GM19438 (cell line): Measurements from ENCODE around the gene NDRG3.
"Not testable (repeated sequence)": the region's sequence is repeated elsewhere in the genome, so short reads cannot be mapped to it uniquely, and the experiment has no call there.

ENCODE experiments used
- ATAC-seq: cut with Tn5 transposase; IDR thresholded peaks from one replicate; pipeline ENCODE4 v1.9.1; 2021; ENCODE audit warnings: low read depth; ENCODE audit not compliant: unreplicated experiment

The NDRG3 gene

GRCh38 chr20:36700438-36700837, 45.5 kb downstream of the NDRG3 start:
- no peak for ATAC-seq

- ATAC-seq: not testable (repeated sequence)
Measured at GRCh38 chr20:36695467-36695866, 50.4 kb downstream of the NDRG3 start.

DNA sequence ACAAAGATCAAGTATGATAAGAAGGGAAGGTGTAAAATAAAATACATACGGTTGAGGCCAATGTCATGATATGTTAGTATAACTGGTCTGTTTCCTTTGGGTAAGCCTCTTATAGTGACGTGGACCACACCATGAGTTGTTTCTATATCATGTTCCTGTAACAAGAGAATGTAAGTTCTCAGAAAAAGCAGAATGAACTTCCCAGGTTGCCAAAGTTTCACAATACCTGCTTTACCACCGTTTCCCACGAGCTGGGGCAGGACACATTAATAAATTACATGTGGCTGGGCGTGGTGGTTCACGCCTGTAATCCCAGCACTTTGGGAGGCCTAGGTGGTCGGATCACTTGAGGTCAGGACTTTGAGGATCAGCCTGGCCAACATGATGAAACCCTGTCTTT, 57.3 kb downstream of the NDRG3 start:
- ATAC-seq: no peak

- no peak for ATAC-seq
Measured at GRCh38 chr20:36687850-36688249, 58.0 kb downstream of the NDRG3 start.

GRCh38 chr20:36686944-36687343, 58.9 kb downstream of the NDRG3 start:
- ATAC-seq: no peak

GRCh38 chr20:36686504-36686903, 59.4 kb downstream of the NDRG3 start:
- no peak for ATAC-seq

- ATAC-seq: no peak
Measured at GRCh38 chr20:36684747-36685146, 61.1 kb downstream of the NDRG3 start.

DNA sequence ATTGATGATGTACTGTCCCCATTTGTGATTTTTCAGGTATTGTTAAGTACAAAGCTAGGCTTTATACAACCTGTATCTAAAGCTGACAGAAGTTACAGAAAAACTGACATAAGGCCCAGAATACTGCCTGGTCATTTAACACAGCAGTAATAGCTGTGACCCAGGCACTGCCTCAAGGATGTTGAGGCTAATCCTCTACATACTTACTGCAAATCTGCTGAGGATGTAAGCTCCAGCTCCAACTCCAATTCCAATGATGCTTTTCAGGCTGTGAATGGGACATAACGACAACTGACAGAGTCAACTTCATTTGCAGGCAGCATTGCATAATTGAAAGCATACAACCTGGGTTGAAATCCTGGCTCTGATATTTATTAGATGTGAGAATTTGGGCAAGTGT, 63.6 kb downstream of the NDRG3 start:
- no peak for ATAC-seq

DNA sequence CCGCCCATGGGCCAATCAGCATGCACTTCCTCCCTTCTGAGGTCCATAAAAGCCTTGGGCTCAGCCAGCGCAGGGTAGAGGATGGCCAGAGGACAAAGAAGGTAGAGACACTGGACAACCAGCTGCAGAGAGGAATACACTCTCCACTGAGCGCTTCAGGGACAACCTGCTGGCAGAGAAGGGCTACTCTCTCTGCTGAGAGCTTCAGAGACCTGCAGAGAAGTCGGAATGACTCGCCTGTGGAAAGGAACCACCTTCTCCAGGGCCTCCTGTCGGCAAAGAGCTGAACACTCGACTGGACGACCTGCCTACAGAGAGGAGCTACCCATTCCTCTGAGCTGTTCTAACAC, 68.5 kb downstream of the NDRG3 start:
- no peak for ATAC-seq

- no peak for ATAC-seq
Measured at GRCh38 chr20:36676701-36677421, 69.0 kb downstream of the NDRG3 start.

GRCh38 chr20:36675545-36675944, 70.3 kb downstream of the NDRG3 start:
- not testable (repeated sequence) for ATAC-seq

DNA sequence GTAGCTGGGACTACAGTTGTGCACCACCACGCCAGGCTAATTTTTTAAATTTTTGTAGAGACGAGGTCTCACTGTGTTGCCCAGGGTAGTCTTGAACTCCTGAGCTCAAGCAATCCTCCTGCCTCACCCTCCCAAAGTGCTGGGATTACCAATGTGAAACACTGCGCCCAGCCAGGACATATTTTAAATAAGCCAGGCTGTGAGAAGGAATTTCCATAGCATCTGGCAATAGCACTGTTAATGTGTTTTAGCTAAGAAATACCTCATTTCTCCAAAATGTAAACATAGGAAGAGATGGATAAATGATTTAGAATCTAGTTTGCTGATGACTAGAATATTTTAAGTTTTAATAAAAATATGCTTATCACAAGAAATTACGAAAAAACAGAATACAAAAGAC, 72.9 kb downstream of the NDRG3 start:
- ATAC-seq: no peak

DNA sequence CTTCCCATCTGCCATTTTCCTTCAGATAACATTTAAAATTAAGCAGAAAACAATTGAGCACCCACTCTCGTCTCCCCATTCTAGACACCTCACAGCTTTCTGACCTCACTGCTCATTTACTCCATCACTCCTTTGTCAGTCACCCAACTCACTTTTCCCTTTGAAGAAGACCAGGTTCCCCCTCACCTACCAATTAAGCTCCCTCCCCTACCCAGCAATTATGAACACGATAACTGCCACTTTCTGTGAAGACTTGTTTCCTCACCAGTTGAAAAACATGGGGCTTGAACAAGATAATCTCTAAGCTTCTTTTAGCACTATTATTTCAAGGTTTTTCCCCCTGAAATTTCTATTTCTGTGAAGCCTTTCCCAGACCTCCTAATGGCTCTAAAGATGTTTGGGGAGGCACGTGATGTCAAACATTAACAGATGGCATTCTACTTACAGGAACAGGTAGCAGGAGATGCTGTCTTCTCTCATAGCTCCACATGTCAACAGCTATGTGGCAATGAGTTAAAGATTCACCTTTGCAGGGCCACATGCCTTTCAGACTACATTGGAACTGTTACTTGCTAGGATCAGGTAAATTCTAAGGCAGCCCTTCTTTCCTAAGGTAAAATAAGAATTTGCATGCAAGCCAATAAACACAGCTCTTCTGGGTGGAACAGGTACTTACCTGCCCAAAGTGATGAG, 75.1 kb downstream of the NDRG3 start:
- ATAC-seq: no peak

DNA sequence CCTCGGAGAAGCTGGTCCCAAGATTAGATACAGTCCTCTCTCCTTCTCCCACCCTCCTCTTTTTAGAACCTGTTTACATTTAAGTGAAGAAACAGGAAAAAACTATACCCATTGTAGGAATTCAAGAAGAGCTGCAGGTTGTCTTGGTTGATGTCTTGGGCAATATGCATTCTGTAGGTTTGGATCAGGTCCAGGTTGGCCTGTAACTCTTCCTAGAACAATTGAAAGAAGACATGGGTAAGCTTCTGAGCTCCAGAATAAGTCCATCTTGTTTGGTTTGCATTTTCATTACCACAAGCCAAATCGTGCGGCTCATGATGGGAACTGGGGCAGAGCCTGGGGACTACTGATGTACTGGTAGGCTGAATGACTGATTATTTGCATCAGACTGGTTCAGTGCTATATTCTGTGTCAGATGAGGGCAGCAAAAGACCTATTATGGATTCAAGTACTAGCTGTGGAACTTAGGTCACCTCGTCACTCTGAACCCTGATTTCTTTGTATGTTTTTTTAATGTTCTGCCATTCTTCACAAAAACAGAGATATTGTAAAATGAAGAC, 79.6 kb downstream of the NDRG3 start:
- ATAC-seq: no peak

DNA sequence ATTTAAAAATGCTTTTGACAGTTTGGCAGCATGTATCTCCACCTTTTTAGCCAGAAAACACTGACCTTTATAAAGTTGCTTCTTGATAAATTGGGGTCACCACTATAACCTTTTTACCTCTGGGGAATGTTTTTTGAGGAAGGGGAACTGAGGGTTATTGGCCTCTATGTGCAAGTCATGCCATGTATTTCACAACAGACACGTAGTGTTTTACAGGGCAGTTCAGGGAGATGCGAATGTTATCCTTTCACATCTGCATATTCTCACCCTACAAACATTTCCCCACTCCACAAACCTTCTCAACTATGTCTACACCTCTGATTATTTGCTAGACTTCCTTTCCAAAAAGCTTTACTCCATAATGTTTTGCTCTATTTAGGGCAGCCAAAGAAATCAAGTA, 82.9 kb downstream of the NDRG3 start:
- ATAC-seq: no peak

- ATAC-seq: no peak
Measured at GRCh38 chr20:36658300-36658699, 87.6 kb downstream of the NDRG3 start.

DNA sequence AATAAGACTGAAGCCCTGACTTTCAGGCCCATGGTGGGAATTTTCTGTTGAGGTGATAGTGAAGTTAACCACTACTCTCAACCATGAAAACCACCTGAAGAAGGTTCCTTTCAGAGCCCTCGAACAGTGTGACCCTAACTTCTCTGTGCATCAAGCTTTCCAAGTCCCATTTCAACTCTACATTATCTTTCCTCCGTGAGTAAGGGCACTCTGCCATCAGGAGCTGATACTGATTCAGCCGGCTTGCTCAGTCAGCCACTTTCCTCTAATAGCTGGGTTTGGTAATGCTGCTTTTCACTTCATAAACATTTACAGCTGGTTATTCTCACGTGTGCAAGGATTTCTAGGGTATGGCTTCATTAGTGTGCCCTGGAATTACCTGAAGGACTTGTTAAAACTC, 89.2 kb downstream of the NDRG3 start:
- ATAC-seq: no peak

- no peak for ATAC-seq
Measured at GRCh38 chr20:36655004-36655403, 90.9 kb downstream of the NDRG3 start.

DNA sequence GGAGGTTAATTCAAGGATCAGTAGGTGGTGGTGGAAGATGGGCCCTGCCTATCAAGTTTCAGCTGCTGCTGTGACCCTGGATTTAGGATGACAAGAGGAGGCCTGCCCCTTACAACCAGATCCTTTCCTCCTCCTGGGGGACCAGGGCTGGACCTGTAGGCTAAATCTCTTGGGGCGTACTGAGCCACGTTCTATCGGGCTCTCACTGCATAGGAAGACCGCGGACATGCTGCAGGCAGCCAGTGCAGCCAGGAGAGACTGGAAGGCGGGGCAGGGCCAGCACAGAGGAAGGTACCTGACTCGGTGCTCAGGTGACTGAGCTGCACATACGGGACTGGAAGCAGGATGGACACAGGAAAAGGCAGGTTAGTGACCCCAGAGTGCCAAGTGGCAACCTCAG, 91.4 kb downstream of the NDRG3 start:
- no peak for ATAC-seq

GRCh38 chr20:36653456-36653855, 92.4 kb downstream of the NDRG3 start:
- ATAC-seq: no peak

DNA sequence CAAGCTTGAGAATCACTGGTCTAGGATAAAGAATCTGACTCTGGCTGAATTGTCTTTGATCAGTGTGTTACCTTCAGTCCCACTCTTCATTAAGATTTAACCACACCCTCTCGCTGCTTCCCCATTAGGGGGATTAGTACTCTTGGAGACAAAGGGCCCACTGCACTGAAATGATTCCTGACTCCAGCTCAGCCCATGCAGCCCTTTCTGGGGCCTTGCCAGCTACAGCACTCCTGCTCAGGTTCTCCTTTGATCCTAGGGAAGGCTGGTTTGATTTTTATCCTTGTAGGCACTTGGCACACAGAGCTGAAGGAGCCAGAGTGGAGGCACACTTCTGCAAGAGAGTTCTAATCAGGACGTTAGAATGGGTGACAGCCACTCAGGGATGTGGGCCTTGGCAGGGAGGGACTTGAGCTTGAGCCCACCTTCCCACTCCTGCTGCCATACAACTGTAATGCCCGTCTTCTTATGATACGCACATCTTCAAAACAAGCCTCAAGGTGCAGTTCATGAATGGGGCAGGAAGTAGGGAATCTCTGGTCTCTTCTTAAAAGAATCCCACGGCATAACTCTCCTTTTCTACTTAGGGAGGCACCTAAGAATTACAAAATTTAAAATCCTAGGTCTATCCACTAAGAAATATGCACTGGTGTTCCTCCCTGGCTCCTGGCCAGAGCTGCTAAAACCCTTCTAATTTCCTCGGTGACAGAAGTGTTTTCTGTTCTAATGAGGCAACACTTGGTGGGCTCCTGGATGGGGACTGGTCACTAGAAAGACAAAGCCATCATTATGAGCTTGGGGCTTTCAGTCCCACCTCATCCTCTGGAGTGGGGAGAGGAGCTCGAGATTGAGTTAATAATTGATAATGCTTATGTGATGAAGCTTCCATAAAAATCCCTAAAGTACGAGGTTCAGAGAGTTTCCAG, 98.4 kb downstream of the NDRG3 start:
- ATAC-seq: no peak
